ENCODE measurements around the gene SLC6A5.

DNA sequence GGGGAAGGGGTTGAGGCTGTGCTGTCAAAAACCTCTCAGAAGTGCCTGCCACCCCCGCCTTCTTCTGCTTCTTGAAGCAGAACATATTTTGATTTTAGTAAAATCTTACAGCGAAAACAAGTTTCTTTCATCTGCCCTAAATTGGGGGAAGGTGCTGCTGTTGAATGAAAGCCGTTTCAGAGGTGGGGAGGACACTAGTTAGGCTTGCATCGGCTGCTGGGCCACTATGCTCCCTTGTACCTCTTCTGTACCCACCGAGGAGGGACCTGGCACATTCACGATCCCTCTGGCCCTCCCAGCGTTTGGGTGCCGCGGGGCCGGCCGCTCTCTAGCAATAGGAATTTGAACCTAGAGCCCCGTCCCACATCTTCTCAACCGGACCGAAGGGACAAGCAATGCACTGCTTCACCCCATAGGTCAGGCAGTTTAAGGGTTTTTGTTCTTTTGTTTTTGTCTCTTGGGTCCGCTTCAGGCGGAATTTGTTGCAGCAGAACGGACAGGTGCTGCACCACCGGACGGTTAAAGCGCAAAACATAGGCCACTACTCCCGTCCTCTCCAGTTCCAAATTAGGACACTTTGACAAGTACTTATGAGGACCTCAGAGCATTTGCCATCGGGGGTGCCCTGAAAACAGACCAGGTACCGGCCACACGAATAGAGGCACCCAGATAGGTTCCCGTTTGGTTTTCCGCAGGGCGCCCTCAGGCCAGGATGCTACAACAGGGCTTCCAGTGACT is 5.6 kb downstream of the SLC6A5 start:
- TF ChIP-seq, protein P1, sequence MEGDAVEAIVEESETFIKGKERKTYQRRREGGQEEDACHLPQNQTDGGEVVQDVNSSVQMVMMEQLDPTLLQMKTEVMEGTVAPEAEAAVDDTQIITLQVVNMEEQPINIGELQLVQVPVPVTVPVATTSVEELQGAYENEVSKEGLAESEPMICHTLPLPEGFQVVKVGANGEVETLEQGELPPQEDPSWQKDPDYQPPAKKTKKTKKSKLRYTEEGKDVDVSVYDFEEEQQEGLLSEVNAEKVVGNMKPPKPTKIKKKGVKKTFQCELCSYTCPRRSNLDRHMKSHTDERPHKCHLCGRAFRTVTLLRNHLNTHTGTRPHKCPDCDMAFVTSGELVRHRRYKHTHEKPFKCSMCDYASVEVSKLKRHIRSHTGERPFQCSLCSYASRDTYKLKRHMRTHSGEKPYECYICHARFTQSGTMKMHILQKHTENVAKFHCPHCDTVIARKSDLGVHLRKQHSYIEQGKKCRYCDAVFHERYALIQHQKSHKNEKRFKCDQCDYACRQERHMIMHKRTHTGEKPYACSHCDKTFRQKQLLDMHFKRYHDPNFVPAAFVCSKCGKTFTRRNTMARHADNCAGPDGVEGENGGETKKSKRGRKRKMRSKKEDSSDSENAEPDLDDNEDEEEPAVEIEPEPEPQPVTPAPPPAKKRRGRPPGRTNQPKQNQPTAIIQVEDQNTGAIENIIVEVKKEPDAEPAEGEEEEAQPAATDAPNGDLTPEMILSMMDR (conservative IDR thresholded peaks at IDR 0.05; ENCODE audit: low read depth, low read length), result no peak
- TF ChIP-seq EZH2 (IDR thresholded peaks at IDR 0.05; ENCODE audit: low read length, unreplicated experiment) (no peak), EZH2phosphoT487 (IDR thresholded peaks at IDR 0.05; ENCODE audit: borderline replicate concordance, low read length) (no peak)

All from PC-3 (cell line).